ENCODE results near the gene ASTL. TPM values are rescaled to one million over a fixed set of nuclear protein-coding genes. Genes with fewer than 3 reads are reported as not detected.

Gene ASTL
- total and polyA plus RNA-seq, 2 donors (not counting 3 experiments of a cell fraction or from before 2014, with no cell fraction given), result not detected

DNA sequence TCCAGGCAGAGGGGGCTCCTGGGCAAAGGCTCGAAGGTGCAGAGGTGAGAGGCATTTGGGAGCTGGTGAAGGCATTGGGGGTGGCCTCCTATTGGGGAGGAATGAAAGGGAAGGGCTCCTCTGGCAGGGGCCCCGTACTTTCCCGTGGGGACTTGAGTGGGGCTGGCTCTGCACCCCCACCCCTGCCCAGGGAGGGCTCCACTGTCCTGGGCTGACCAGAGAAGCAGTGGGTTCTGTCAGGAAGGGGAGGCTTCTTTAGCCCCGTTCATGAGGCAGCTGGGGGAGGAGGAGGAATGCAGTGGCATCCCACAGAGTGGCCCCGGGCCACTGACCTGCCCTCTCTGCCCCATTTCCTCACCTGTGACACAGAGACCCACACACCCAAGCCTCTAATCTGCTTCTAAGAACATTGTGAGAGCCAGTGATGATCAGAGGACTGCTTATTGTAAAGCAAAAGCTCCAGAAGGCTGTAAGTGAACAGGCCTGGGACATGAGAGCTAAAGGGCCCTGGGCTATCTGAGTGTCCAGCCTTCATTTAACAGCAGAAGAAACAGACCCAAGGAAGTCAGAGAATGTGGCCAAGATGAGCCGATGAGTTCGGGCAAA lies 65.0 kb downstream of the ASTL start:
- Histone ChIP-seq H4K20me1 (replicated peaks; ENCODE audit: control insufficient read depth, extremely low read depth, insufficient read depth, low read length) (no peaks in the 10 kb centered on the region), H3K9ac (replicated peaks; ENCODE audit: extremely low read depth, insufficient read depth, low read length) (no peak overlapping the region), H3K27ac (ENCODE audit: insufficient read depth, low read depth, low read length) (no peak overlapping the region), H3K9me3 (replicated peaks; ENCODE audit: control insufficient read depth, insufficient read depth, low read length) (no peaks in the 10 kb centered on the region), H3K79me2 (ENCODE audit: control insufficient read depth, insufficient read depth, low read length) (no peaks in the 10 kb centered on the region), H2AFZ (ENCODE audit: low read depth, low read length) (no peak overlapping the region), H3K4me2 (ENCODE audit: insufficient read depth, low read length) (no peak overlapping the region), H3K4me3 (replicated peaks in 1 of 3; ENCODE audit: insufficient read depth in 1 of 3, low read depth in 1 of 3, low read length in 3 of 3) (no peak overlapping the region), H3K36me3 (ENCODE audit: control insufficient read depth in 2 of 2, extremely low read depth in 1 of 2, insufficient read depth in 2 of 2, low read length in 2 of 2) (no peaks in the 10 kb centered on the region), H3K9me1 (replicated peaks; ENCODE audit: control insufficient read depth, extremely low read depth, insufficient read depth, low read length) (no peaks in the 10 kb centered on the region), H3K27me3 (ENCODE audit: control insufficient read depth in 2 of 2, insufficient read depth in 2 of 2, low read length in 2 of 2) (peaks cover 2 to 12% of the 10 kb centered on the region in 2 experiments), H3K4me1 (ENCODE audit: control insufficient read depth, extremely low read depth, insufficient read depth, low read length) (no peaks in the 10 kb centered on the region)
- POLR2A ChIA-PET, result no interaction called here
- intact Hi-C loops (cut with micrococcal nuclease) (no loop called here), dilution Hi-C loops (cut with MboI; ENCODE audit: extremely low pct_ligation_motif_present, low sequenced_read_pairs) (no loop called here)
- BruUV-seq (replicated peaks), result no TSS peak
- CTCF ChIA-PET, result no interaction called here
- no peak for FAIRE-seq
- TF ChIP-seq, protein P1, sequence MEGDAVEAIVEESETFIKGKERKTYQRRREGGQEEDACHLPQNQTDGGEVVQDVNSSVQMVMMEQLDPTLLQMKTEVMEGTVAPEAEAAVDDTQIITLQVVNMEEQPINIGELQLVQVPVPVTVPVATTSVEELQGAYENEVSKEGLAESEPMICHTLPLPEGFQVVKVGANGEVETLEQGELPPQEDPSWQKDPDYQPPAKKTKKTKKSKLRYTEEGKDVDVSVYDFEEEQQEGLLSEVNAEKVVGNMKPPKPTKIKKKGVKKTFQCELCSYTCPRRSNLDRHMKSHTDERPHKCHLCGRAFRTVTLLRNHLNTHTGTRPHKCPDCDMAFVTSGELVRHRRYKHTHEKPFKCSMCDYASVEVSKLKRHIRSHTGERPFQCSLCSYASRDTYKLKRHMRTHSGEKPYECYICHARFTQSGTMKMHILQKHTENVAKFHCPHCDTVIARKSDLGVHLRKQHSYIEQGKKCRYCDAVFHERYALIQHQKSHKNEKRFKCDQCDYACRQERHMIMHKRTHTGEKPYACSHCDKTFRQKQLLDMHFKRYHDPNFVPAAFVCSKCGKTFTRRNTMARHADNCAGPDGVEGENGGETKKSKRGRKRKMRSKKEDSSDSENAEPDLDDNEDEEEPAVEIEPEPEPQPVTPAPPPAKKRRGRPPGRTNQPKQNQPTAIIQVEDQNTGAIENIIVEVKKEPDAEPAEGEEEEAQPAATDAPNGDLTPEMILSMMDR (IDR thresholded peaks at IDR 0.05; ENCODE audit: extremely low read depth in 1 of 2, insufficient read depth in 1 of 2, low read depth in 1 of 2, low read length in 2 of 2), result no peak
- TF ChIP-seq POLR2AphosphoS5 (IDR thresholded peaks at IDR 0.05; ENCODE audit: insufficient read depth, low read depth, low read length) (no peak), POLR2A (IDR thresholded peaks at IDR 0.05; ENCODE audit: low read depth, low read length) (no peak), MAX (IDR thresholded peaks at IDR 0.05; ENCODE audit: insufficient read depth, insufficient read length) (no peak), GATA2 (IDR thresholded peaks at IDR 0.05; ENCODE audit: insufficient read depth, insufficient read length, low read depth, low read length) (no peak), JUN (IDR thresholded peaks at IDR 0.05; ENCODE audit: borderline replicate concordance, insufficient read depth, insufficient read length, low read depth) (no peak), FOS (IDR thresholded peaks at IDR 0.05; ENCODE audit: borderline replicate concordance, insufficient read depth, low read length) (no peak), EZH2 (IDR thresholded peaks at IDR 0.05; ENCODE audit: borderline replicate concordance, low read depth, low read length, severe bottlenecking) (no peak), MYC (IDR thresholded peaks at IDR 0.05; ENCODE audit: low read depth, low read length) (no peak)
- DNase-seq (ENCODE audit: low read depth, low spot score), result no peak

Other genes with a start within 250 kb of the ASTL start
- 92.8 and 108 TPM in 2 replicates for gene ANKRD36C, start 146.7 kb downstream of the ASTL start, total RNA-seq
- 2.3 and 4.4 TPM in 2 replicates for gene ANKRD36C, start 146.7 kb downstream of the ASTL start, polyA plus RNA-seq
- 6.6 and 14.2 TPM in 2 replicates for gene GPAT2, start 103.6 kb downstream of the ASTL start, total RNA-seq
- gene GPAT2, start 103.6 kb downstream of the ASTL start, polyA plus RNA-seq, result 10.3 and 11.1 TPM in 2 replicates
- not detected in 2 replicates for gene ADRA2B, start 21.9 kb downstream of the ASTL start, total RNA-seq
- 0.03 TPM in 1 of 2 replicates, not detected in the other for gene ADRA2B, start 21.9 kb downstream of the ASTL start, polyA plus RNA-seq
- 0.33 and 0.58 TPM in 2 replicates for gene DUSP2, start 6.9 kb upstream of the ASTL start, total RNA-seq
- 0.33 and 0.35 TPM in 2 replicates for gene DUSP2, start 6.9 kb upstream of the ASTL start, polyA plus RNA-seq
- 107 and 132 TPM in 2 replicates for gene STARD7, start 70.3 kb upstream of the ASTL start, total RNA-seq
- gene STARD7, start 70.3 kb upstream of the ASTL start, polyA plus RNA-seq, result 48.5 and 61.2 TPM in 2 replicates
- gene TMEM127, start 127.5 kb upstream of the ASTL start, total RNA-seq, result 41.5 and 48.4 TPM in 2 replicates
- 75.7 and 94.0 TPM in 2 replicates for gene TMEM127, start 127.5 kb upstream of the ASTL start, polyA plus RNA-seq
- 64.3 and 70.7 TPM in 2 replicates for gene CIAO1, start 127.7 kb upstream of the ASTL start, total RNA-seq
- 119 and 120 TPM in 2 replicates for gene CIAO1, start 127.7 kb upstream of the ASTL start, polyA plus RNA-seq
- 117 and 124 TPM in 2 replicates for gene SNRNP200, start 167.0 kb upstream of the ASTL start, total RNA-seq
- 142 and 155 TPM in 2 replicates for gene SNRNP200, start 167.0 kb upstream of the ASTL start, polyA plus RNA-seq
- gene ITPRIPL1, start 186.8 kb upstream of the ASTL start, total RNA-seq, result 4.6 and 5.8 TPM in 2 replicates
- gene ITPRIPL1, start 186.8 kb upstream of the ASTL start, polyA plus RNA-seq, result 2.3 and 2.6 TPM in 2 replicates
- 34.6 and 36.6 TPM in 2 replicates for gene NCAPH, start 197.3 kb upstream of the ASTL start, total RNA-seq
- 20.6 and 21.9 TPM in 2 replicates for gene NCAPH, start 197.3 kb upstream of the ASTL start, polyA plus RNA-seq

Data from endothelial cell of umbilical vein (primary cell).